ENCODE data around the gene INSR.

Gene INSR

GRCh38 chr19:7078008-7078407, 216.2 kb downstream of the INSR start:
- H3K27ac ChIP-seq, result no peak overlapping the region
- no peaks in the 10 kb centered on the region for H3K79me2 ChIP-seq
- H3K9me3 ChIP-seq (ENCODE audit: control insufficient read depth, low read length), result peaks cover under 1% of the 10 kb centered on the region
- no peak for TF ChIP-seq CTCF (IDR thresholded peaks at IDR 0.05)
- H3K4me2 ChIP-seq (ENCODE audit: low read length), result no peak overlapping the region
- no peak overlapping the region for H2AFZ ChIP-seq
- H3K4me1 ChIP-seq, result no peaks in the 10 kb centered on the region
- H3K4me3 ChIP-seq (ENCODE audit: low read depth, low read length), result no peak overlapping the region
- no peaks in the 10 kb centered on the region for H3K27me3 ChIP-seq (ENCODE audit: control insufficient read depth, insufficient read depth, low read length)
- H3K9ac ChIP-seq, result no peak overlapping the region
- H3K36me3 ChIP-seq (ENCODE audit: control insufficient read depth, insufficient read depth, low read length), result peaks cover 20% of the 10 kb centered on the region

- no peak for TF ChIP-seq CTCF (IDR thresholded peaks at IDR 0.05)
- Histone ChIP-seq H3K79me2 (no peaks in the 10 kb centered on the region), H3K36me3 (ENCODE audit: control insufficient read depth, insufficient read depth, low read length) (peaks cover 7% of the 10 kb centered on the region), H3K9me3 (ENCODE audit: control insufficient read depth, low read length) (no peaks in the 10 kb centered on the region), H3K9ac (no peak overlapping the region), H3K4me2 (ENCODE audit: low read length) (no peak overlapping the region), H3K27ac (no peak overlapping the region), H2AFZ (no peak overlapping the region), H3K4me1 (no peaks in the 10 kb centered on the region), H3K4me3 (ENCODE audit: low read depth, low read length) (no peak overlapping the region), H3K27me3 (ENCODE audit: control insufficient read depth, insufficient read depth, low read length) (no peaks in the 10 kb centered on the region)
Measured at GRCh38 chr19:7076151-7076550, 218.1 kb downstream of the INSR start.

- Histone ChIP-seq H3K4me3 (ENCODE audit: low read depth, low read length) (no peak overlapping the region), H3K9ac (no peak overlapping the region), H3K36me3 (ENCODE audit: control insufficient read depth, insufficient read depth, low read length) (peaks cover 7% of the 10 kb centered on the region), H3K79me2 (peaks cover 3% of the 10 kb centered on the region), H3K9me3 (ENCODE audit: control insufficient read depth, low read length) (no peaks in the 10 kb centered on the region), H3K27me3 (ENCODE audit: control insufficient read depth, insufficient read depth, low read length) (no peaks in the 10 kb centered on the region), H3K27ac (no peak overlapping the region), H3K4me1 (no peaks in the 10 kb centered on the region), H3K4me2 (ENCODE audit: low read length) (no peak overlapping the region), H2AFZ (no peak overlapping the region)
- no peak for TF ChIP-seq CTCF (IDR thresholded peaks at IDR 0.05)
Measured at GRCh38 chr19:7074705-7075282, 219.4 kb downstream of the INSR start.

- Histone ChIP-seq H3K4me1 (no peaks in the 10 kb centered on the region), H3K4me2 (ENCODE audit: low read length) (no peak overlapping the region), H3K79me2 (peaks cover 3% of the 10 kb centered on the region), H3K27me3 (ENCODE audit: control insufficient read depth, insufficient read depth, low read length) (no peaks in the 10 kb centered on the region), H3K9me3 (ENCODE audit: control insufficient read depth, low read length) (no peaks in the 10 kb centered on the region), H3K4me3 (ENCODE audit: low read depth, low read length) (no peak overlapping the region), H2AFZ (no peak overlapping the region), H3K27ac (no peak overlapping the region), H3K9ac (no peak overlapping the region), H3K36me3 (ENCODE audit: control insufficient read depth, insufficient read depth, low read length) (peaks cover 4% of the 10 kb centered on the region)
- TF ChIP-seq CTCF (IDR thresholded peaks at IDR 0.05), result no peak
Measured at GRCh38 chr19:7072541-7072940, 221.7 kb downstream of the INSR start.

- no peaks in the 10 kb centered on the region for H3K27me3 ChIP-seq (ENCODE audit: control insufficient read depth, insufficient read depth, low read length)
- H3K4me2 ChIP-seq (ENCODE audit: low read length), result peak overlapping the region; percentile 93
- peak overlapping the region; percentile 73 for H3K9ac ChIP-seq
- no peaks in the 10 kb centered on the region for H3K4me1 ChIP-seq
- peak overlapping the region; percentile 94 for H2AFZ ChIP-seq
- no peaks in the 10 kb centered on the region for H3K9me3 ChIP-seq (ENCODE audit: control insufficient read depth, low read length)
- H3K36me3 ChIP-seq (ENCODE audit: control insufficient read depth, insufficient read depth, low read length), result no peaks in the 10 kb centered on the region
- no peak for TF ChIP-seq CTCF (IDR thresholded peaks at IDR 0.05)
- H3K4me3 ChIP-seq (ENCODE audit: low read depth, low read length), result peak overlapping the region; percentile 96
- H3K79me2 ChIP-seq, result peaks cover 3% of the 10 kb centered on the region
- peak overlapping the region; percentile 91 for H3K27ac ChIP-seq
Measured at GRCh38 chr19:7069904-7070226, 224.3 kb downstream of the INSR start.

Data from parathyroid adenoma (tissue), 2 donors.